GM12891 (cell line): ENCODE data around the gene FMC1.

Experiments used
- POLR2A ChIP-seq: IDR thresholded peaks from 2 replicates; pipeline ENCODE4 v1.6.1; 2011; ENCODE audit warnings: low read depth, low read length, control low read depth
- TAF1 ChIP-seq: IDR thresholded peaks from 2 replicates; pipeline ENCODE4 v1.6.1; 2011; ENCODE audit warnings: low read depth, low read length, control low read depth

DNA sequence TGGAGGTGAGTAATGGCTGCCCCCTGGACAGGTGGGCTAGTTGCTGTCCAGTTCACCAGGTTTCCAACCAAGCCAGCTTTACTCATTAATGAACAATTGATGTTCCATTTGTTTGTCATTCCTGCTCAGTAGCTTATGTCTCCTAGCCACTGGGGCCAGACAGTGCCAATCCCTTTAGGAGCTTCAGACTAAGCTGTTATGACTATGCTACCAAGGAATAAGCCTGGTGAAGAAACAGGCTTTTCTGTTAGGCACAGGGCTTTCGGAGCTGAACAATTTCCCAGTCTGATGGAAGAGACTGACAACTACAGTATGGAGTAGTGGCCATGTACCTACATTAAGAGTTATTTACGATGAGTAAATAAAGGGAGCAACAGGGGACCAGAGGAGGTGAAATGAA lies 2.1 kb upstream of the FMC1 start:
- TF ChIP-seq POLR2A (no peak), TAF1 (no peak)
